Measurements from ENCODE around the gene ZNF91.
"Not testable (repeated sequence)": the region's sequence is repeated elsewhere in the genome, so short reads cannot be mapped to it uniquely, and the experiment has no call there.

Gene ZNF91

DNA sequence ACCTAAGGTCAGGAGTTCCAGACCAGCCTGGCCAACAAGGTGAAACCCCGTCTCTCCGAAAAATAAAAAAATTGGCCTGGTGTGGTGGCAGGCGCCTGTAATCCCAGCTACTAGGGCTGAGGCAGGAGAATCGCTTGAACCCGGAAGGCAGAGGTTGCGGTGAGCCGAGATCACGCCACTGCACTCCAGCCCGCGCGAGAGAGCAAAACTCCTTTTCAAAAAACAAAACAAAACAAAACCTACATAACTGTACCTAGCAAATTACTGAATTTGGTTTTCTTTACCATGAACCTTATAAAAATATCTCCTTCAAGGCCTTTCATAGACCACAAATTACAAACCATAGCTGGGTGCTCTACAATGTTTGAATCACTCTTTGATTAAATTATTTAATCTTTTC is 760 bp downstream of the ZNF91 start:
- DNase-seq, result no peak

DNA sequence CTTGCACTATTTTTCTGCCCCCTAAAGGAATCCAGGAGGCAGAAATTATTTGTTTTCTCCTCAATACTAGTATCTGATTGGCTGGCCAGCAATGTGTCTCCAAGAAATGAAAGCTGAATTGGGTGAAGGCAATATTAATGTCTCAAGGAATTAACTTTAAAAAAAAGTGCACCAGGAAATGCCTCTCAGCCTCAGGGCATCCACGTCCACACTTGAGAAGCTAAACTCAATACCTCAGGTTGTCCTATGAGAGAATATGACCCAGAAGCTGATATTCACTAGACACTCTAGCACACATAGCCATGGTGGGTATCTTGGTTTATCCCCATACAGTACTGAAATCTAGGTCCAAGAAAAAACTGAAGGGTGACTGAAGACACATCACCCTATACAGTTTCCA is 2.1 kb downstream of the ZNF91 start:
- DNase-seq, result no peak

DNA sequence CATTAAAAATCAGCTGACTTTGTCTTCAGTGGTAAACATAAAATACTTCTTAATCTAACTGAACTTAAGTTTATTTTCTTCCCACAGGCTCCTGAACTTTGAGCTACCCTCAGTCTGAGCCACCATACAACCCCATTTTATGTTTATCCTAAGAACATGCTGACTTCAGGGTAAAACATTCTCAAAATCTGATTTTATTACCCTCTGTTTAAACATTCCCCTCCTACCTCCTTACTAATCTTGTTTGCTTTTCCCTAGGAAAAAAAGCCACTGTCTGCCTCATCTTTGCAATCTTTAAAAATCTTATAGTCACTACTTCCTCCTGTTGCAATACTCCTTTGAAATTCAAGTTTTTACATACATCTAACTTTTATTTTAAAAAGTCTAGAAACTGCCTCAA is 4.0 kb downstream of the ZNF91 start:
- no peak for DNase-seq

DNA sequence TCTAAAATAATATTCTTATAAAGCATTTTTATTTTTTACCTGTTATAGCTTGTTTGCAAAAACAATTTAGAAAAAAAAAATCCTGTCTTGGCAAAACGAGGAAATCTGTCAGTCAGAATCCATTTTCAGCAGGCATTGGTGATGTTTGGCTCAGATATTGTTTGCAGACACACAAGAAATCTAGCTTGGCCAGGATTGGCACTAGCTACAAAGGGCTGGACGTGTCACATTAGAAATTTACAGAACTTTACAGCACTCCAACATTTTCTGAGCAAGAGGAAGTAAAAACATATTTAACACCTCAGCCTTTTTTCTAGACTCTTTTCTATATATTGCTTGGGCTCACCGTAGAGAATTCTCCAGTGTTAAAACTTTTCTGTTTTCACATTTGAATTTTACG is 9.9 kb downstream of the ZNF91 start:
- DNase-seq, result no peak

DNA sequence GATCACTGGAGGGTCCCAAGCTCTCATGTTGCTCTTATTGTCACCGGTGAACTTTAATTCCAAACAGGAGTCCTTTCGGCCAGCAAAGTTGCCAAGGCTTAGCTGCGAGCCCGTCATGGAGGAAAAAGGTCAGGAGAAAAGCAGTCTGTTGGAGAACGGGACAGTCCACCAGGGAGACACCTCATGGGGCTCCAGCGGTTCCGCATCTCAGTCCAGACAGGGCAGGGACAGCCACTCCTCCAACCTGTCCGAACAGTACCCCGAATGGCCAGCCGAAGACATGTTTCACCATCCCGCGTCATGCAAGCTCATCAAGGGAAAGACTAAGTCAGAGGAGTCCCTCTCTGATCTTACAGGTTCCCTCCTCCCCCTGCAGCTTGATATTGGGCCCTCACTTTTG is 10.4 kb downstream of the ZNF91 start:
- no peak for DNase-seq

DNA sequence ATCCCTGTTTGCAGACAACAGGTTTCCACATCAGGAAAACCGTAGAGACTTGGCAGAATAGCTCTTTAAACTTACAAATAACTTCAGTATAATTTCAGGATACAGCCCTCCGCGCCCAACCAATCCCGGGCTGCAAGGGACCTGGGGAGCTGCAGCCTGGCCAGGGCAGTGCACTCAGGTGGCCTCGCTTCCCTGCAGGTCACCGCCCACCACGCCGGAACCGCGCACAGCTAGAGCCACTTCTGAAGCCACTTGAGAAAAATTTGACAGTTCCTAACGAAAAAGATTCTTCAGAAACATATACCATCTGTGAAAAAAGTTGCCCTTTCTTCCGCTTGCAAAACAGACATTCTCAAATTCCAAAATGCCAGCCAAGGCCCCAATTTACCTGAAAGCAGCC is 11.1 kb downstream of the ZNF91 start:
- no peak for DNase-seq

DNA sequence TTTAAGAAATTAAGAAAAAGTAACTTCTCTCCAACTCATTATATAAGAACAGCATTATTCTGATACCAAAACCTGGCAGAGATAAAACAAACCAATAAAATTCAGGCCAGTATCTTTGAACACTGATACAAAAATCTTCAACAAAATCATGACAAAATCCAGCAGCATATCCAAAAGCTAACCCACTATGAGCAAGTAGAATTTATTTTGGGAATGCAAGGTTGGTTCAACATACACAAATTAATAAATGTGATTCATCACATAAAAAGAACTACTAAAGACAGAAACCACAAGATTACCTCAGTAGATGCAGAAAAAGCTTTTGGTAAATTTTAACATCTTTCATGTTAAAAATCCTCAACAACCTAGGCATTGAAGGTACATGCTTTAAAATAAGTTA is 12.3 kb downstream of the ZNF91 start:
- no peak for DNase-seq

DNA sequence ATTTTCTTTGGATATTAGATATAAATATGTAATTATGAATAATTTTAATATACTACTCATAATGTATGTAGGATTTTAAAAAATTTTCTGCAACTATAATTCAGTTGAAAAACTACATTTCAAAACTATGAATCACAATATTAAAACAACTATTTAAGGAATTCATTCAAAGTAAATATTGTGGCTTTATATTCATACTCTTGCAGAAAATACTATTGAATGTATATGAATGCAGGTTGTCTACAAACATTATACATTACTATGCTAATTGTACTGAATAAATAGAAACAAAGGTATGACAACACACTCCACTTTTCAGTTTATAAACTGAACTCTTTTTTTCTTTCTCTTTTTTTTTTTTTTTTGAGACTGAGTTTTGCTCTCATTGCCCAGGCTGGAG is 14.2 kb downstream of the ZNF91 start:
- DNase-seq, result no peak

DNA sequence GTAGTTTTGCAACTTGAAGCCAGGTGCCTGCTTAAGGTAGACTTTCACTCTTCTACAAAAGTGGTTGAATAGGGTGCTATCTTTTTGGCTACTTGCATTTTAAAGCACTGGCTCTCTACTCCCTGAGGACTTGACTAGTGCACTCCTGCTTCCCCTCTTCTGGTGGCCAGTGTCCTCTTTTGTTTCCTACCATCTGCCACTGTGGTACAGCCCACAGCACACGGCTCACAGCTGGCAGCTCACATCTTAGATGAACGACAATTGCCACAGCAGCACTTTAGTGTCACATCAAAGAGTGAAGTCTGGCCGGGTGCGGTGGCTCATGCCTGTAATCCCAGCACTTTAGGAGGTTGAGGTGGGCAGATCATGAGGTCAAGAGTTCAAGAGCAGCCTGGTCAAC is 15.6 kb downstream of the ZNF91 start:
- DNase-seq, result not testable (repeated sequence)

DNA sequence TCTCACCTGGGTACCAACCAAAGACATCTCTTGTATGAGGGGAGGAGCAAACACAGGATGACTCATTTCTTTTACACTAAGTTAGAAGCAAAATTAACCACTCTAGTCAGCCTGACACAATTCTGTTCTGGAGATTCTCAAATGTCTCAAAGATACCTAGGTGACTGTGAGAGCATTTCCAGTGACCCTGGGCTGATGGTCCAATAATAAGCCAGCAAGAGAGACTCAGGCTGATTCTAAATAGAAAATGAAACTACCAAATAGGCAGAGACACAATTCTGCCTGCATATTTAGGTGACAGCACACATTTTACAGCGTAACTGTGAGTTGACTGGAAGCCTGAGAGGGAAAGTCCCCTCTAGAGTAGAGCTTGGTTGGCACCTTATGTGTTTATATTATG is 16.3 kb downstream of the ZNF91 start:
- DNase-seq, result no peak

DNA sequence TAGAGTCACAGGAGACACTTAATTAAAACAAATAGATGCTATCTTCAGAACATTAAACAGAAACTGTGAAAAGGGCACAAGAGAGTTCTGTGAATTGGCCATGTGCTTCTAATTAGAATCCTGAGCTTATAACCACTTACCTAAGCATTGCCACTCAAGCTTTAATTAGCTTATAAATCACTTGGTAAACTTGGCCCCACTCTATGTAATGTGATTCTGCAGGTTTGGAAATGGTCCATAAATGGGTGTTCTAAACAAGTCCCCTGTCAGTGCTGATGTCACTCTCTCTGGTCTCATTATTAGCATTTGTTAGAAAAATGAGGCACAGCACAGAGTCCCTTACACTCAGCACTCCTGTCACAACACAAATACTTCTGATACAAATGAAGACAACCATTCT is 18.0 kb downstream of the ZNF91 start:
- DNase-seq, result no peak

DNA sequence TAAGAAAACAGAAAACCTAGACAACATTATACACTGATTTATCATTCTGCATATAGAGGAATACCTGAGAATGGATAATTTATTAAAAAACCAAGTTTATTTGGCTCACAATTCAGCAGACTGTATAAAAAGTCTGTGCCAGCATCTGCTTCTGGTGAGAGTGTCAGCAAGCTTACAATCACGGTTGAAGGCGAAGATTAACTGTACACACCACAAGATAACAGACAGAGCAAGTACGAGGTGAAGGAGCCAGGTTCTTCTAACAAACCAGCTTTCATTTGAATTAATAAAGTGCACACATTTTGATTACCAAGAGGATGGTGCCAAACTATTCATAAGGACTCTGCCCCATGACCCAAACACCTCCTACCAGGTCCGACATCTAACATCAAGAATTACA is 28.8 kb downstream of the ZNF91 start:
- no peak for DNase-seq

DNA sequence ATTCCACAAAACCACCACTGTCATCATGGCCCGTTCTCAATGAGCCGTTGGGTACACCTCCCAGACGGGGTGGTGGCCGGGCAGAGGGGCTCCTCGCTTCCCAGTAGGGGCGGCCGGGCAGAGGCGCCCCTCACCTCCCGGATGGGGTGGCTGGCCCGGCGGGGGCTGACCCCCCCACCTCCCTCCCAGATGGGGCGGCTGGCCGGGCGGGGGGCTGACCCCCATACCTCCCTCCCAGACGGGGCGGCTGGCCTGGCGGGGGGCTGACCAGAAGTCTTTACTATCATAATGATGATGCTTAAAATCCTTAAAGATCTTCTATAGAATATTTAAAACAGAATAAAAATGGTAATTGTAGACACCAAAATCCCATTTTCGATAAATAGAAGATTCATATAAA is 29.2 kb downstream of the ZNF91 start:
- not testable (repeated sequence) for DNase-seq

DNA sequence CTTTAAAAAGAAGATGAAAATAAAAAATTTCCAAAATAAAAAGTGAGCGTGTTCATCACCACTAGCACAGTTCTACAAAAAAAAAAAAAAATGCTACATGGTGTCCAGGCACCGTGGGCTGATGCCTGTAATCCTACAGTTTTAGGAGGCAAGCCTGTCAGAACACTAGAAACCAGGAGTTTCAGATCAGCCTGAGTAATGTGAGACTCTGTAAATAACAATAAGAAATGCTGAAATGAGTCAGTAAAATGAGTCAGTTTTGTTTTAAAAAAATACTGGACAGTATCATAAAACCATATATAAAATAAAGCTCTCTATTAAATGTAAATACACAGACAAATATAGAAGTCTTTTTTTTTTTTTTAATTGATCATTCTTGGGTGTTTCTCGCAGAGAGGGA is 30.0 kb downstream of the ZNF91 start:
- no peak for DNase-seq

DNA sequence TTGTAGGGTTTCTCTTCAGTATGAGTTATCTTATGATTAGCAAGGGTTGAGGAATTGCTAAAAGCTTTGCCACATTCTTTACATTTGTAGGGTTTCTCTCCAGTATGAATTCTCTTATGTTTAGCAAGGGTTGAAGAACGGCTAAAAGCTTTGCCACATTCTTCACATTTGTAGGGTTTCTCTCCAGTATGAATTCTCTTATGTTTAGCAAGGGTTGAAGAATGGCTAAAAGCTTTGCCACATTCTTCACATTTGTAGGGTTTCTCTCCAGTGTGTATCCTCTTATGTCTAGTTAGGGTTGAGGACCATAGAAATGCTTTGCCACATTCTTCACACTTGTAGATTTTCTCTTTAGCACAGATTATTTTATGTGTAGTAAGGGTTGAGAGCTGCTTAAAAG is 33.4 kb downstream of the ZNF91 start:
- DNase-seq, result not testable (repeated sequence)

DNA sequence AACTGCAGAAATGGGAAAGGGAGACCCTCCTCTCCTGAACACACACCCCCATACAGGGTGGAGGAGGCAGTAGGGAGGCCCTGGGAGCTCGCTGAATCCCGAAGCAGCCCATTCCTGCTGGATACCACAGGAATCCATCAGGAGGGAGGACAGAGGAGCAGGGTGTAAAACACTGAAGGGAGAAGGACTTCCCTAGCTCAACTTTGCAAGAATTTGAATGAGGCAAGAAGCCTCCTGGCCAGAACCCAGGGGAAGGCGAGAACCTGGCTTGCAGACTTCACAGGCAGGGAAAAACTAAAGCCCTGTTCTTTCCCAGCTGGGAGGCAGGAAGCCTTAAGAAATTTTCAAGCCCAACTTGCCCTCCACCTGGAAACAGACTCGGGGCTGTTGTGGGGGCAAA is 43.5 kb downstream of the ZNF91 start:
- no peak for DNase-seq

DNA sequence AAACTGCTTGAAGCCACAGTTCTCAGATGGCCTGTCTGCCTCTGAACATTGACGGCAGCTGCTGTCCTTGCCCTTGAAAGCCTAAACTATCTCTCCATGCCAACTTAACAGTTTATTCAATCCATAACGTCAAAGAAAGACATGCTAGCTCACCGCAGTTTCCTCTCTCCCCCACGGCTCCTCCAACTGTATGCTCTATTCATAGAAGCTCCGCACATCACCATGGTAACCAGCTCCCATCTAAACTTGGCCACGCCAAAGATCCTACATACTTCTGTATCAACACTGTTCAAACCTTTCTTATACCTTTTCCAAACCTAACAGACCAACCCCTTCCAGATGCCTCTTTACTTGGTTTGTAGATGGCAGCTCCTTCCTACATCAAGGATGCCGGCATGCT is 48.6 kb downstream of the ZNF91 start:
- DNase-seq, result no peak

DNA sequence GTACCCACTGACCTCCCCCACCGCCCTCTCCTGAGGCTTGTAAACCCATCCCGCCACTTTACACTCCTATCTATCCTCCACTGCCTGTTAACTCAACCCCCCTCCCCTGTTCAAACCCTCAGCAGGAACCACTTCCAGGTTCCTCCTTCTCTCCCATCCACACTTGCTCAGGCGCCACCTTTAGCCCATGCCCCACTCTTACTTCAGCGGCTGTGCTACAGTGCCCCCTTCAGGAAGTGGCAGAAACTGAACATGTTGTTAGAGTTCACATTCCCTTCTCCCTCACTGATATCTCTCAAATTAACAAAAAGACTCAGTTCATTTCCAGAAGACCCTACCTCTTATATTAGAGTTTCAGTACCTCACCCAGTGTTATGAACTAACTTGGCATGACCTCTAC is 49.4 kb downstream of the ZNF91 start:
- DNase-seq, result no peak

DNA sequence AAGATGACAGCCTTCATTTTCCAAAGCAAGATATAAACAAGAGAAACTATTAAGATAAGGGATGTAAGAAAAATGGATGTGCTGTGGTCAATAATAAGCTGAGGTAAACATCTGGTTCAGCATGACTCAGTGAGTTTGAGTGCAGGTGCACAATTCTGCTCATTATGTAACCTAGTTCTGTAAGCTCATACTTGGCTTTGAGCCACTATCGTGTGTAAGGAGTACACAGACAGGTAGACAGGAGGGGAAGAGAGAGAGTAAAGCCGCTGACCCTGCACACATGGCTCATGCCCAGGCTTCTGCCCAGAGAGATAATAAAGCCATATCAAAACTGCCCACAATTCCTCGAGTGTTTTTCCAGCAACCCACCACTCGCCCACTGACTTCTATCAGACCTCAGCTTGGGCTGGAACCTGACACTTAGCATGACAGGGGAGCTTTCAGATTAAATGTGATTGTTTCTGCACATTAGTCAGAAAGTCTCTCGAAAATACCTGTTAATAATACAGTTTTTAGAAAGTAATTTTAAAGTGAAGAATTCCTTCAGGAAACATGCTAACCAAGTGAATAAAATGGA is 51.7 kb downstream of the ZNF91 start:
- DNase-seq, result no peak

DNA sequence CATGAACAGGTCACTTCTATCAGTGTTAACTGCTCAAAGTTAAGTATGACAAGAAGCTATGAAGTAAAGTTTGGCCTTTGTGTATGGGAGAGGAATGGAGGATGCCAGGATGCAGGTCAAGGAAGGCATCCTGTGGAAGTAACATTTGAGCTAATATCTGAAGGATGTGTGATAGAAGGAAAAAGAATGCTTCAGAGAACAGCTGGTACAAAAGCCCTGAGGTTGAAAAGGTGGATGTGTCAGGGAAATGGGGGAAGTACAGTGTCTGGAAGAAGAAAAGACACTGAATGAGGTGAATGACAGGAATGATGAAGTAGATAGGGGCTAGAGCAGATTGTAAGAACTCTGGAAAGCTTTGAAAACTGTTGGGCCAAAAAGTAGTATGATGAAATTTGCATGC is 67.1 kb downstream of the ZNF91 start:
- DNase-seq, result no peak

DNA sequence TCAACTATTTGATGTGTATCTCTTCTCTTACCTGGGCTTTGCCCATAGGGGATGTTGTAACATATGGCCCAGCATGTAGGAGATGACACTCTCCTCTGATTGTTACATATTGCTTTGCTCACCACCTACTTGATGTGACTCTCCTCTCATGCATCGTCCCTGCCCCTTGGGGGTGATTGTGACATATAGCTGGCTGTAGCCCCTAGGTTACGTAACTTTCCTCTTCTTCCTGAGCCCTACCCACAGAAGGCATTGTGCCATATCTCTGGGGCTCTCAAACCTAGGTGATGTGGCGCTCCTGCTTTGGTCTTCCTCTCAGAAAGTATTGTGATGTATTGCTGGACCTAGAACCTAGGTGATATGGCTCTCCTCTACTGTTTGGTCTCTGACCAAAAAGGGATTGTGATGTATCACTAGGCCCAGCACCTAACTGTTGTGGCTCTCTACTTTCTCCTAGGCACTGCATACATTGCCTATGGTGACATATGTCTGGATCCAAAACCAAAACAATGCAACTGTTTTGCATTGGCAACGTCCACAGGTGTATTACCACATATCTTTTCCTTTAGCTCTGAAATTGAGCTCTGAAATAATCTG is 73.2 kb downstream of the ZNF91 start:
- DNase-seq, result no peak

DNA sequence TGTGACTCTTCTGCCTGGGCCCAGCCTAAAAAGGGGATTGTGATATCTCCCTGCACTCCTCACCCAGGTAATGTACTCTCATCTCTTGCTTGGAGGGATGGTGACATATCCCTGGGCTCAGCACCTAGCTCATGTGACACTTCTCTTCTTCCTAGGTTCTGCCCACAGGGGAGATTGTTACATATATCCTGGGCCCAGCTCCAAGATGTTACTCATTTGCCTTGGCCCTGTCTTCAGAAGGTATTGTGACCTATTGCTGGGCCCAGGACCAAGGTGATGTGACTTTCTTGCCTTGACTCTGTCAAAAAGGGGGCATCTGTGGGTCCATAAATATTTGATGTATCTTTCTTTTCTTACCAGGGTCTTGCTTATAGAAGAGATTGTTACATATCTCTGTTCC is 73.9 kb downstream of the ZNF91 start:
- not testable (repeated sequence) for DNase-seq

DNA sequence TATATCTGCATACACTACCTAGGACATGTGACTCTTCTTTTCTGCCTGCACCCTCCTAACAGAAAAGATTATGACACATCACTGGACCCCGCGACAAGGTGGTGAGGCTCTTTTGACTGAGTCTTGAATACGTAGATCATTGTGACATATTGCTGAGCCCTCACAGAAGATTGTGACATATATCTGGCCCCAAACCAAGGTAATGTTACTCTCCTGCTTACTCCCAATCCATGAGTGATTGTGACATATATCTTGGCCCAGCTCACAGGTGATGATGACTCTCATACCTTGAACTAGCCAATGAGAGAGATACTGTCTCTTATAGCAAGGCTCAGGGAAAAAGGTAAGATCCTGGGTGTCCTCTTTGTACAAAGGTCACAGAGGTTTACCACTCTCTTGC is 75.7 kb downstream of the ZNF91 start:
- DNase-seq, result not testable (repeated sequence)

DNA sequence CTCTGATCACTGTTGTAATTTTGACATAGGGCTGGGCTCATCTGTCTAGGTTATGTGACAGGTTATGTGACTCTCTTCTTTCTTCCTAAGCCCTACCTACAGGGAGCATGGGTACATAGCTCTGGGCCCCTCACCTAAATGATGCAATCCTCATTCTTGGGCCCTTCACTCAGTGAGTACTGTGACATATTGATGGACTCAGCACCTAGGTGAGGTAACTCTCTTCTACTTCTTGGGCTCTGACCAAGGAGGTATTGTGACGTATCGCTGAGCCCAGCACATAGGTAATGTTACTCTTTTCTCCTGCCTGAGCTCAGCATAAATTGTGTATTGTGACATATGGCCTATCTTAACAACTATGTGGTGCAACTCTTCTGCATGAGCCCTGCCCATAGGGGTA is 76.3 kb downstream of the ZNF91 start:
- not testable (repeated sequence) for DNase-seq

DNA sequence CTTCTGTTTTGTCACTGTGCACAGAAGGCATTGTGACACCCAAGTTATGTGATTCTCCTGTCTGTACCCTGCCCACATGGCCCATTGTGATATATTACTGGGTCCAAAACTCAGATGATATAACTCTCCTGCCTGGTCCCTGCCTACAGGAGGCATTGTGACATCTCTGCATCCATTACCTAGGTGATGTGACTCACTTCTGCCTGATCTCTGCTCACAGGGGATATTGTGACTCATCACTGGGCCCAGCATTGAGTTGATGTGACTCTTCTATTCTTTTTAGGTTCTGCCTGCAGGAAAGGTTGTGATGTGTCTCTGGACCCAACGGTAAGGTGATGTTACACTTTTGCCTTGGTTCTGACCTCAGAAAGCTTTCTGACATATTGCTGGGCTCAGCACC is 77.1 kb downstream of the ZNF91 start:
- DNase-seq, result no peak

DNA sequence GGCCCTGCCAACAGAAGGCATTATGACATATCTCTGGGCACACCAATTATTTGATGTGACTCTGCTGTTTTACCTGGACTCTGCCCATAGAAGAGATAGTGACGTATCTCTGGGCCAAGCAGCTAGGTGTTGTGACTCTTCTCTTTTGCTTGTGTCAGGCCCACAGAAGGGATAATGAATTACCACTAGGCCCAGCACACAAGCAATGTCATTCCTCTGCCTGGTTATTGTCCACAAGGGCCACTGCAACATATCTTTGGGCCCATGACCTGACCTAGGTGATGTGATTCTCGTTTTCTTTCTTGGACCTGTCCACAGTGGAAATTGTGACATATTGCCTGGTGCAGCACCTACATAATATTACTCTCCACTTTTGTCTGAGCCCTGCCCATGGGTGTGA is 80.0 kb downstream of the ZNF91 start:
- no peak for DNase-seq

Measured in NK-92 treated with Interleukin-12 subunit alpha and Interleukin-12 subunit beta, amount 100 ng/mL, for 24 hours (cell line).